ENCODE results near the gene KAT8. TPM values are rescaled to one million over a fixed set of nuclear protein-coding genes. Genes with fewer than 3 reads are reported as not detected.
"Not testable (repeated sequence)": the region's sequence is repeated elsewhere in the genome, so short reads cannot be mapped to it uniquely, and the experiment has no call there.

Gene KAT8
- total RNA-seq, 2 experiments from 2014 or later = 58.1 to 64.5 TPM

- H3K36me3 Mint-ChIP-seq (ENCODE audit: low read depth); H3K27me3 Mint-ChIP-seq (ENCODE audit: low read depth); H3K27ac Mint-ChIP-seq; DNase-seq; intact Hi-C loops (cut with micrococcal nuclease); H3K4me3 Mint-ChIP-seq; H3K9me3 Mint-ChIP-seq: not testable (repeated sequence)
- CTCF ChIA-PET = interaction anchor here (0.6 kb wide), 1 partner anchor 13 kb away, joined by 3 read pairs; no protein-coding TSS in a partner anchor
- H3K4me1 Mint-ChIP-seq (ENCODE audit: low read depth) = peaks cover 12% of the 10 kb centered on the region
Measured at GRCh38 chr16:31141071-31141469, 23.6 kb downstream of the KAT8 start.

GRCh38 chr16:31141489-31142108 lies 24.1 kb downstream of the KAT8 start:
- intact Hi-C loops (cut with micrococcal nuclease) = loop anchor here (1.0 to 2.0 kb wide), 11 partner anchors 24 to 318 kb away; partner anchors contain the start of genes ARMC5, HSD3B7, KAT8 and SETD1A
- Mint-ChIP-seq H3K27me3 (ENCODE audit: low read depth) (no peaks in the 10 kb centered on the region), H3K27ac (peak overlapping the region; percentile 84), H3K36me3 (ENCODE audit: low read depth) (no peaks in the 10 kb centered on the region), H3K4me3 (peak overlapping the region; percentile 64), H3K4me1 (ENCODE audit: low read depth) (peaks cover 12% of the 10 kb centered on the region), H3K9me3 (no peaks in the 10 kb centered on the region)
- no peak for DNase-seq
- CTCF ChIA-PET = interaction anchor here (0.6 to 3.1 kb wide), 32 partner anchors 9 to 682 kb away, joined by 3 to 29 read pairs (median 4); partner anchors contain the start of genes BCKDK, HSD3B7, KAT8 and PYCARD

- peaks cover 12% of the 10 kb centered on the region for H3K4me1 Mint-ChIP-seq (ENCODE audit: low read depth)
- peak; percentile 99 for DNase-seq
- CTCF ChIA-PET = interaction anchor here (0.6 to 3.1 kb wide), 34 partner anchors 8 to 682 kb away, joined by 3 to 29 read pairs (median 4); partner anchors contain the start of genes BCKDK, HSD3B7, KAT8 and PYCARD
Measured at GRCh38 chr16:31142109-31143010, 24.9 kb downstream of the KAT8 start.

GRCh38 chr16:31143011-31143693 lies 25.7 kb downstream of the KAT8 start:
- Mint-ChIP-seq H3K4me1 (ENCODE audit: low read depth) (peaks cover 12% of the 10 kb centered on the region), H3K9me3 (no peaks in the 10 kb centered on the region)
- CTCF ChIA-PET = interaction anchor here (0.6 to 3.1 kb wide), 21 partner anchors 11 to 158 kb away, joined by 3 to 29 read pairs (median 4); partner anchors contain the start of genes BCKDK, HSD3B7, KAT8 and PYCARD

More at GRCh38 chr16:31142109-31143010, 24.9 kb downstream of the KAT8 start:
- intact Hi-C loops (cut with micrococcal nuclease) = loop anchor here (1.0 to 2.0 kb wide), 11 partner anchors 25 to 317 kb away; partner anchors contain the start of genes ARMC5, HSD3B7, KAT8 and SETD1A
- Mint-ChIP-seq H3K27me3 (ENCODE audit: low read depth) (no peaks in the 10 kb centered on the region), H3K36me3 (ENCODE audit: low read depth) (no peaks in the 10 kb centered on the region), H3K27ac (peak overlapping the region; percentile 84), H3K9me3 (no peaks in the 10 kb centered on the region), H3K4me3 (peak overlapping the region; percentile 64)

GRCh38 chr16:31143694-31144148 lies 26.3 kb downstream of the KAT8 start:
- Mint-ChIP-seq H3K27ac (peak overlapping the region; percentile 46), H3K4me1 (ENCODE audit: low read depth) (peaks cover 12% of the 10 kb centered on the region), H3K27me3 (ENCODE audit: low read depth) (no peaks in the 10 kb centered on the region), H3K36me3 (ENCODE audit: low read depth) (no peaks in the 10 kb centered on the region), H3K9me3 (no peaks in the 10 kb centered on the region), H3K4me3 (peak overlapping the region; percentile 57)
- DNase-seq = no peak
- CTCF ChIA-PET = interaction anchor here (0.6 to 3.1 kb wide), 4 partner anchors 13 to 159 kb away, joined by 4 to 29 read pairs (median 9); partner anchors contain the start of gene HSD3B7
- intact Hi-C loops (cut with micrococcal nuclease) = loop anchor here (2.0 kb wide), 1 partner anchor 37 kb away; no protein-coding TSS in a partner anchor

More at GRCh38 chr16:31143011-31143693, 25.7 kb downstream of the KAT8 start:
- no peaks in the 10 kb centered on the region for H3K36me3 Mint-ChIP-seq (ENCODE audit: low read depth)
- no peaks in the 10 kb centered on the region for H3K27me3 Mint-ChIP-seq (ENCODE audit: low read depth)
- H3K27ac Mint-ChIP-seq = peak overlapping the region; percentile 46
- peak overlapping the region; percentile 57 for H3K4me3 Mint-ChIP-seq
- no peak for DNase-seq
- intact Hi-C loops (cut with micrococcal nuclease) = loop anchor here (2.0 kb wide), 1 partner anchor 36 kb away; no protein-coding TSS in a partner anchor

GRCh38 chr16:31144418-31144817 lies 27.0 kb downstream of the KAT8 start:
- H3K36me3 Mint-ChIP-seq (ENCODE audit: low read depth); H3K27me3 Mint-ChIP-seq (ENCODE audit: low read depth); H3K9me3 Mint-ChIP-seq; intact Hi-C loops (cut with micrococcal nuclease); DNase-seq; H3K27ac Mint-ChIP-seq: not testable (repeated sequence)
- CTCF ChIA-PET = interaction anchor here (3.1 kb wide), 1 partner anchor 160 kb away, joined by 29 read pairs; the partner anchor contains the start of gene HSD3B7
- Mint-ChIP-seq H3K4me3 (peak overlapping the region; percentile 57), H3K4me1 (ENCODE audit: low read depth) (peaks cover 12% of the 10 kb centered on the region)

GRCh38 chr16:31145398-31145990 lies 28.0 kb downstream of the KAT8 start:
- intact Hi-C loops (cut with micrococcal nuclease) = no loop called here
- H3K27me3 Mint-ChIP-seq (ENCODE audit: low read depth) = no peaks in the 10 kb centered on the region
- H3K27ac Mint-ChIP-seq = no peak overlapping the region
- no peaks in the 10 kb centered on the region for H3K9me3 Mint-ChIP-seq
- no peaks in the 10 kb centered on the region for H3K36me3 Mint-ChIP-seq (ENCODE audit: low read depth)
- DNase-seq = no peak
- no peak overlapping the region for H3K4me3 Mint-ChIP-seq
- CTCF ChIA-PET = interaction anchor here (0.6 kb wide), 1 partner anchor 20 kb away, joined by 3 read pairs; no protein-coding TSS in a partner anchor
- peaks cover 12% of the 10 kb centered on the region for H3K4me1 Mint-ChIP-seq (ENCODE audit: low read depth)

- Mint-ChIP-seq H3K4me3 (no peak overlapping the region), H3K36me3 (ENCODE audit: low read depth) (no peaks in the 10 kb centered on the region), H3K4me1 (ENCODE audit: low read depth) (peaks cover 7% of the 10 kb centered on the region), H3K27me3 (ENCODE audit: low read depth) (no peaks in the 10 kb centered on the region), H3K27ac (no peak overlapping the region), H3K9me3 (no peaks in the 10 kb centered on the region)
- intact Hi-C loops (cut with micrococcal nuclease) = no loop called here
- DNase-seq = no peak
- CTCF ChIA-PET = no interaction called here
Measured at GRCh38 chr16:31147574-31147973, 30.1 kb downstream of the KAT8 start.

GRCh38 chr16:31148281-31148728 lies 30.8 kb downstream of the KAT8 start:
- Mint-ChIP-seq H3K27ac (no peak overlapping the region), H3K4me1 (ENCODE audit: low read depth) (peaks cover 5% of the 10 kb centered on the region), H3K27me3 (ENCODE audit: low read depth) (no peaks in the 10 kb centered on the region), H3K4me3 (no peak overlapping the region), H3K9me3 (no peaks in the 10 kb centered on the region), H3K36me3 (ENCODE audit: low read depth) (no peaks in the 10 kb centered on the region)
- CTCF ChIA-PET = no interaction called here
- intact Hi-C loops (cut with micrococcal nuclease) = no loop called here
- DNase-seq = no peak

- intact Hi-C loops (cut with micrococcal nuclease) = no loop called here
- H3K27ac Mint-ChIP-seq = no peak overlapping the region
- peaks cover under 1% of the 10 kb centered on the region for H3K4me1 Mint-ChIP-seq (ENCODE audit: low read depth)
- no peaks in the 10 kb centered on the region for H3K27me3 Mint-ChIP-seq (ENCODE audit: low read depth)
- no peak for DNase-seq
- H3K9me3 Mint-ChIP-seq = no peaks in the 10 kb centered on the region
- H3K4me3 Mint-ChIP-seq = no peak overlapping the region
- CTCF ChIA-PET = no interaction called here
- no peaks in the 10 kb centered on the region for H3K36me3 Mint-ChIP-seq (ENCODE audit: low read depth)
Measured at GRCh38 chr16:31148896-31149295, 31.4 kb downstream of the KAT8 start.

- Mint-ChIP-seq H3K27ac (no peak overlapping the region), H3K4me1 (ENCODE audit: low read depth) (no peaks in the 10 kb centered on the region), H3K27me3 (ENCODE audit: low read depth) (no peaks in the 10 kb centered on the region), H3K4me3 (no peak overlapping the region), H3K9me3 (no peaks in the 10 kb centered on the region), H3K36me3 (ENCODE audit: low read depth) (no peaks in the 10 kb centered on the region)
- DNase-seq = no peak
- intact Hi-C loops (cut with micrococcal nuclease) = no loop called here
- CTCF ChIA-PET = no interaction called here
Measured at GRCh38 chr16:31149332-31149731, 31.9 kb downstream of the KAT8 start.

Measured in activated naive CD4-positive, alpha-beta T cell treated with anti-CD3 and anti-CD28 coated beads for 36 hours (primary cell).